Mesodermal cell (in vitro differentiated cells): Measurements from ENCODE around the gene ALDH1B1.

Source experiments
- H3K27ac ChIP-seq: 2 replicates; pipeline ENCODE4 v1.7.0; 2013; ENCODE audit warnings: mild to moderate bottlenecking, low read depth, low read length, moderate library complexity; ENCODE audit not compliant: severe bottlenecking
- H3K36me3 ChIP-seq: 2 replicates; pipeline ENCODE4 v1.7.1; 2013; ENCODE audit warnings: mild to moderate bottlenecking, low read length, moderate library complexity; ENCODE audit not compliant: control insufficient read depth, insufficient read depth
- H3K4me1 ChIP-seq: one replicate; pipeline ENCODE4 v1.7.1; 2013; ENCODE audit warnings: mild to moderate bottlenecking, low read length; ENCODE audit not compliant: insufficient read depth, control insufficient read depth, poor library complexity, severe bottlenecking
- H3K4me3 ChIP-seq: 2 replicates; pipeline ENCODE4 v1.7.0; 2013; ENCODE audit warnings: low read length, control low read depth, mild to moderate bottlenecking; ENCODE audit not compliant: insufficient read depth, poor library complexity, severe bottlenecking; ENCODE audit errors: extremely low read depth
- H3K9me3 ChIP-seq: 2 replicates; pipeline ENCODE4 v1.7.1; 2013; ENCODE audit warnings: mild to moderate bottlenecking, low read length, moderate library complexity; ENCODE audit not compliant: control insufficient read depth
- WGBS, 2 experiments: methylation state at CpG; one replicate each; pipeline ENCODE4 v1.1.5; 2013; ENCODE audit warnings: missing lambda C conversion rate in 2 of 2; ENCODE audit not compliant: insufficient coverage in 2 of 2; 5-methylcytosine and 5-hydroxymethylcytosine counted together

The ALDH1B1 gene

DNA sequence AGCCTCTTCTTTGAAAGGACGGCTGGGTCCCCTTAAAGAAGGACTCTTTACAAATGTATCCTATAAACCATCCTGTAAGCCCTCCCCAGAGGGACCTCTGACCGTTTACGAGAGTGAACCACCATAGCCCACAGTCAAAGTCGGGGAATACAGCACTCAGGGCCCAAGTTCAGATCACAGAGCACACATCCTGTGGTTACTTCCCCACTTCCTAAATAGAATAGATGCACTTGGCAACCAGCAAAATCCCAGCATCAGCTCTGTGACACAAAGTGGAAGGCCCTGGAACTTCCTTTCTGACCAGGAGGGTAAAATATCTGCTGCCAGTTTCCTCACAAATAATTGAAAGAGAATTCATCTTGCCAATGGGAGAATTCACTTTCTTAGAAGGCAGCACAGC, 38.6 kb downstream of the ALDH1B1 start:
- Histone ChIP-seq H3K36me3 (no peaks in the 10 kb centered on the region), H3K4me3 (no peak overlapping the region), H3K27ac (no peak overlapping the region), H3K4me1 (peaks cover 11% of the 10 kb centered on the region), H3K9me3 (no peaks in the 10 kb centered on the region)
- 94% methylated on average over 4 of the region's 4 CpGs; no CpG with 5 or more reads in 1 of the 2 experiments for WGBS, 2 experiments

DNA sequence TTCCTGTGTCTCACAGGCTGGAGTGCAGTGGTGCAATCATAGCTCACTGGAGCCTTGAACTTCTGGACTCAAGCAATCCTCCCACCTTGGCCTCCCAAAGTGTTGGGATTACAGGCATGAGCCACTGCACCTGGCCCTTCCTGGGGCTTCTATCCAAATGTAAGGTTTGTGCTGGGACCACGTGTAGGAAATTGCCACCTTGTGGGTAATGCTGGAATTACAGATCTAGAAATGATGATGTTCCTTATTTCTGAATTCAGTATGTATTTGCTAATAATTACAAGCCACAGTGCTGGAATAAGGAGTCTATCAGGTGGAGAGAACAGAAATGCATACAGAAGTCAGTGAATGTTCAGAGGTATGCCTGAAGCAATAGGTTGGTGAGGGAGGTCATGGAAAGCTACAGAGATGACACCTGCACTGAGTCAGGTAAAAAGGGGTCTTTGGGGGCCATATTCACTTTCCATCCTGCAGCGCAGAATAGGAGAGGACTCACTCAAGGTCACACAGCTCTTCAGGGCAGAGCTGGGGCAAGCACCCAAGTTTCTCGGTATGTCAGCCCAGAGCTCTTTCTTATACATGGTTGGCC, 40.5 kb downstream of the ALDH1B1 start:
- WGBS, 2 experiments: 24 to 26% methylated on average over 3 of the region's 3 CpGs
- H3K27ac ChIP-seq: no peak overlapping the region
- no peak overlapping the region for H3K4me3 ChIP-seq
- H3K36me3 ChIP-seq: no peaks in the 10 kb centered on the region
- peaks cover 18% of the 10 kb centered on the region for H3K4me1 ChIP-seq
- H3K9me3 ChIP-seq: no peaks in the 10 kb centered on the region

DNA sequence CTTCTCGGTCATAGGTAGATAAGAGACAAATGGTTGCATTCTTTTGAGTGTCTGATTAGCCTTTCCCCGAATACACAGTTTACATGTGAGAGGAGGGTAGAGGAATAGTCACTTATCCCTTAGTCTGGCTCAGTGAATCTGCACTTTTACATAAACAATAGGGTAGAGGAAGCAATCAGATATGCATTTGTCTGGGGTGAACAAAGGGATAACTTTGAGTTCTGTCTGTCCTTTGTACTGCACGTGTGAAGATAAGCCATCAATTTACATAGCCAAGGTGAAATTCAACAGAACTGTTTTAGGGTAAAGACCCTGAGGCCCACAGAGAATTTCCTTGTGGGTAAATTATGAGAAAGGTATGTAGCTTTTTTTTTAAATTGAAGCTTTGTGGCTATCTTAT, 41.9 kb downstream of the ALDH1B1 start:
- no peak overlapping the region for H3K27ac ChIP-seq

DNA sequence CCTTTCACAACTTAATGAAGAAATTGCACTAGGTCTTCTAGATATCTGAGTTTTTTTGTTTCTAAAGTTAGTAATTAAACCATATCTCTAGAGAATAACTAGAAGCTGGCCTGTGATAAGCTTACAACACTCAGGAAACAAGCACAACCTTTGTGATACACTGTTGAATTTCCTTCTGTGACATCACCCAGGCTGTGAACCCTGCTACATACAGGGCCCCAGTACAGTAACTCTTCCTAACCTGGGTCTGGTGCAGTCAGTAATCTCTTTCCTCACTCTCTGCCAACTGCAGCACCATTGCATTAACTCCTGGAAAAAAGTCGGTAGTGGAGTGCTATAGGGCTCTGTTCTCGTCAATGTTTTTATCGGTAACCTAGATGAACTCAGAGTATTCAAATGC, 42.4 kb downstream of the ALDH1B1 start:
- no peaks in the 10 kb centered on the region for H3K9me3 ChIP-seq
- no peak overlapping the region for H3K27ac ChIP-seq
- no peak overlapping the region for H3K4me3 ChIP-seq
- WGBS, 2 experiments: 94 to 100% methylated on average over 1 to 3 of the region's 3 CpGs
- no peaks in the 10 kb centered on the region for H3K36me3 ChIP-seq
- peaks cover 18% of the 10 kb centered on the region for H3K4me1 ChIP-seq

More for the DNA sequence above, 41.9 kb downstream of the ALDH1B1 start:
- no peaks in the 10 kb centered on the region for H3K36me3 ChIP-seq
- WGBS, 2 experiments: 0 to 53% methylated on average over 1 to 2 of the region's 3 CpGs
- H3K4me3 ChIP-seq: no peak overlapping the region
- peaks cover 18% of the 10 kb centered on the region for H3K4me1 ChIP-seq
- no peaks in the 10 kb centered on the region for H3K9me3 ChIP-seq

GRCh38 chr9:38435521-38435920, 43.0 kb downstream of the ALDH1B1 start:
- WGBS, 2 experiments: 69 to 94% methylated on average over 2 of the region's 2 CpGs
- Histone ChIP-seq H3K36me3 (no peaks in the 10 kb centered on the region), H3K9me3 (no peaks in the 10 kb centered on the region), H3K4me1 (peaks cover 18% of the 10 kb centered on the region), H3K27ac (no peak overlapping the region), H3K4me3 (no peak overlapping the region)

- no peaks in the 10 kb centered on the region for H3K9me3 ChIP-seq
- H3K4me1 ChIP-seq: peaks cover 18% of the 10 kb centered on the region
- H3K36me3 ChIP-seq: no peaks in the 10 kb centered on the region
- no peak overlapping the region for H3K27ac ChIP-seq
- H3K4me3 ChIP-seq: no peak overlapping the region
- WGBS, 2 experiments: 80% methylated on average over 1 of the region's 2 CpGs; no CpG with 5 or more reads in 1 of the 2 experiments
These were observed 44.2 kb downstream of the ALDH1B1 start for GRCh38 chr9:38436708-38437107.

- Histone ChIP-seq H3K27ac (no peak overlapping the region), H3K4me1 (peaks cover 18% of the 10 kb centered on the region), H3K36me3 (no peaks in the 10 kb centered on the region), H3K4me3 (no peak overlapping the region), H3K9me3 (no peaks in the 10 kb centered on the region)
- WGBS, 2 experiments: 87 to 88% methylated on average over 10 of the region's 11 CpGs
These were observed 44.8 kb downstream of the ALDH1B1 start for GRCh38 chr9:38437193-38437823.

- Histone ChIP-seq H3K36me3 (no peaks in the 10 kb centered on the region), H3K27ac (no peak overlapping the region), H3K4me1 (peaks cover 25% of the 10 kb centered on the region), H3K4me3 (no peak overlapping the region), H3K9me3 (no peaks in the 10 kb centered on the region)
- WGBS, 2 experiments: 95 to 97% methylated on average over 3 of the region's 3 CpGs
These were observed 46.9 kb downstream of the ALDH1B1 start for GRCh38 chr9:38439291-38439915.

DNA sequence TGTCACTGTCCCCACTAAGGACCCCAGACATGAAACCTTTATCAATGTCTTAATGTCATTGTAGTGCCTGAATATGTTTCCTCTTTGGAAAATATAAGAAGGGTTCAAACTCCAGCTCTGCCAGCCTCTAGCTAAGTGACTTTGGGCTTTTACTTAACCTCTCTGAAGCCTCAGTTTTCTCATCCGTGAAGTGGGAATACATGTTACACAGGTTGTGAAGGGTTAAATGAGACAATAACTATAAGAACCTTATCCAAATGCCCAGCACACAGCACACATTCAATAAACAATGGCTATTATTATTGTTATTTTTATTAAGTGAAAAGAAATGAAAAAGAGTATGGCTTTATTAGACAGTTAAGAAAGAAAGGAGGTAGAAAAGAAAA, 47.4 kb downstream of the ALDH1B1 start:
- no CpG with 5 or more reads among the region's 1 CpG for WGBS, 2 experiments
- H3K36me3 ChIP-seq: no peaks in the 10 kb centered on the region

DNA sequence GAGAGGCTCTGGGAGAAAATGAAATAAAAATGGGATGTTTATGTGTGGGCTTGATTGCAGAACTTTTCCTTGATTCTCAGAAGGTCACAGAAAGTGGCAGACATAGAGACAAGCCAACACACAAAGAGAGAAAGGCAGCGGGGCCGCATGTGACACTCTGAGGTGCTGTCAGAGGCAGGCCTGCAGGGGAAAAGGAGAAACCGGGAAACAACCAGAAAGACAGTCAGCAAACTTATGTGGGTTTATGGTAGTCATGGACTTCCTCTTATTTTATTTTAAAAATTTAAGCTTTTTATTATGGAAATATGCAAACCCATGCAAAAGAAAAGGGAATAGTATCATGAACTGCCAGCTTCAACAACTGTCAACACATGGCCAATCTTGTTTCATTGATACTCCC, 48.0 kb downstream of the ALDH1B1 start:
- 88% methylated on average over 2 of the region's 3 CpGs; no CpG with 5 or more reads in 1 of the 2 experiments for WGBS, 2 experiments
- H3K27ac ChIP-seq: no peak overlapping the region

More for the DNA sequence above, 47.4 kb downstream of the ALDH1B1 start:
- Histone ChIP-seq H3K27ac (no peak overlapping the region), H3K4me1 (peaks cover 21% of the 10 kb centered on the region), H3K4me3 (no peak overlapping the region), H3K9me3 (no peaks in the 10 kb centered on the region)

More for the DNA sequence above, 48.0 kb downstream of the ALDH1B1 start:
- Histone ChIP-seq H3K36me3 (no peaks in the 10 kb centered on the region), H3K4me1 (peaks cover 18% of the 10 kb centered on the region), H3K4me3 (no peak overlapping the region), H3K9me3 (no peaks in the 10 kb centered on the region)
